ENCODE measurements around the gene KCND1.

Gene KCND1

GRCh38 chrX:48937054-48937907 lies 34.4 kb downstream of the KCND1 start:
- peak; percentile 86 for DNase-seq (ENCODE audit: low read depth)

- no peak for DNase-seq (ENCODE audit: low read depth)
Observed at GRCh38 chrX:48936429-48937053, 35.1 kb downstream of the KCND1 start.

GRCh38 chrX:48935301-48935670 lies 36.4 kb downstream of the KCND1 start:
- DNase-seq (ENCODE audit: low read depth) = no peak

GRCh38 chrX:48934581-48935300 lies 36.9 kb downstream of the KCND1 start:
- peak; percentile 49 for DNase-seq (ENCODE audit: low read depth)

GRCh38 chrX:48933757-48934156 lies 37.9 kb downstream of the KCND1 start:
- no peak for DNase-seq (ENCODE audit: low read depth)

GRCh38 chrX:48927736-48928382 lies 43.8 kb downstream of the KCND1 start:
- no peak for DNase-seq (ENCODE audit: low read depth)

GRCh38 chrX:48927123-48927522 lies 44.5 kb downstream of the KCND1 start:
- no peak for DNase-seq (ENCODE audit: low read depth)

- DNase-seq (ENCODE audit: low read depth) = no peak
Observed at GRCh38 chrX:48924270-48924669, 47.4 kb downstream of the KCND1 start.

- DNase-seq (ENCODE audit: low read depth) = no peak
Observed at GRCh38 chrX:48923771-48924170, 47.9 kb downstream of the KCND1 start.

GRCh38 chrX:48920718-48921104 lies 50.9 kb downstream of the KCND1 start:
- no peak for DNase-seq (ENCODE audit: low read depth)

GRCh38 chrX:48919947-48920717 lies 51.5 kb downstream of the KCND1 start:
- no peak for DNase-seq (ENCODE audit: low read depth)

- no peak for DNase-seq (ENCODE audit: low read depth)
Observed at GRCh38 chrX:48919360-48919841, 52.2 kb downstream of the KCND1 start.

GRCh38 chrX:48918643-48919340 lies 52.9 kb downstream of the KCND1 start, which contains the start of gene PIM2:
PIM2 (minus strand) TSS chrX:48919024; CDS start chrX:48918834, 190 bp downstream.
- peak; percentile 88 for DNase-seq (ENCODE audit: low read depth)

- DNase-seq (ENCODE audit: low read depth) = no peak
Observed at GRCh38 chrX:48918301-48918642, 53.4 kb downstream of the KCND1 start.

GRCh38 chrX:48917139-48918001 lies 54.3 kb downstream of the KCND1 start:
- DNase-seq (ENCODE audit: low read depth) = peak; percentile 79

- no peak for DNase-seq (ENCODE audit: low read depth)
Observed at GRCh38 chrX:48914593-48915493, 56.8 kb downstream of the KCND1 start.

GRCh38 chrX:48913605-48914366 lies 57.9 kb downstream of the KCND1 start:
- no peak for DNase-seq (ENCODE audit: low read depth)
